Activated CD4-positive, alpha-beta T cell treated with anti-CD3 and anti-CD28 coated beads for 36 hours (primary cell): ENCODE measurements around the gene ARHGAP15. TPM values are rescaled to one million over a fixed set of nuclear protein-coding genes. Genes with fewer than 3 reads are reported as not detected.

Experiments
- ATAC-seq: fragments of 200-7000 bp; cut with Tn5 transposase; one replicate; pipeline ENCODE4 v1.10.0; 2021; ENCODE audit warnings: mild to moderate bottlenecking, moderate library complexity
- CTCF ChIA-PET: fragments of 350-600 bp; sonication (Branson Sonifier 250); formaldehyde crosslinking; loops from one replicate; lab custom pipeline; 2021; ENCODE audit warnings: antibody characterized with exemption; lab: Charles Lee
- POLR2A ChIA-PET: fragments of 350-600 bp; sonication (Branson Sonifier 250); formaldehyde crosslinking; loops from one replicate; lab custom pipeline; 2021; ENCODE audit warnings: antibody characterized with exemption, inconsistent platforms; lab: Charles Lee
- DNase-seq: peaks from one replicate; pipeline ENCODE4 v3.0.0-alpha.2; 2020
- H3K27ac Mint-ChIP-seq: one replicate; pipeline ENCODE4 v1.8.0; 2021; ENCODE audit warnings: mixed read lengths
- H3K27me3 Mint-ChIP-seq: one replicate; pipeline ENCODE4 v1.8.0; 2021; ENCODE audit warnings: mixed read lengths
- H3K36me3 Mint-ChIP-seq: one replicate; pipeline ENCODE4 v1.8.0; 2021; ENCODE audit warnings: low read depth, mixed read lengths
- H3K4me1 Mint-ChIP-seq: one replicate; pipeline ENCODE4 v1.8.0; 2021; ENCODE audit warnings: mixed read lengths
- H3K4me3 Mint-ChIP-seq: one replicate; pipeline ENCODE4 v1.8.0; 2021; ENCODE audit warnings: mild to moderate bottlenecking, moderate library complexity, mixed read lengths
- H3K9me3 Mint-ChIP-seq: one replicate; pipeline ENCODE4 v1.8.0; 2021; ENCODE audit warnings: low read depth, mixed read lengths
- intact Hi-C, 2 experiments: fragments of 100-400 bp; cut with DNase I in 1 of 2; cut with micrococcal nuclease in 1 of 2; formaldehyde crosslinking; loops; one replicate each; pipeline versions ENCODE4 v1.14.2 to v1.15.1; 2022 to 2024; cut with DNase I, micrococcal nuclease
- total RNA-seq, 2 experiments: library from RNA; stranded (reverse); gene quantifications; one replicate each; pipeline ENCODE4 v1.2.3, GENCODE V29; 2021

ARHGAP15 gene
- total RNA-seq, 2 experiments from 2014 or later, result 62.6 to 64.3 TPM

GRCh38 chr2:143155661-143156060, 26.4 kb downstream of the ARHGAP15 start:
- ChIA-PET POLR2A (no interaction called here), CTCF (interaction anchor here (0.7 to 1.2 kb wide), 12 partner anchors 11 to 313 kb away, joined by 3 to 6 read pairs (median 3); no protein-coding TSS in a partner anchor)
- no peak for ATAC-seq
- Mint-ChIP-seq H3K4me1 (peaks cover 82% of the 10 kb centered on the region), H3K27me3 (no peaks in the 10 kb centered on the region), H3K27ac (no peak overlapping the region), H3K36me3 (peaks cover 19% of the 10 kb centered on the region), H3K4me3 (no peak overlapping the region), H3K9me3 (no peaks in the 10 kb centered on the region)
- DNase-seq, result no peak
- intact Hi-C loops, result no loop called here

GRCh38 chr2:143157001-143157400, 27.8 kb downstream of the ARHGAP15 start:
- intact Hi-C loops, result no loop called here
- no peak for ATAC-seq
- H3K4me3 Mint-ChIP-seq, result no peak overlapping the region
- no peaks in the 10 kb centered on the region for H3K9me3 Mint-ChIP-seq
- peaks cover 82% of the 10 kb centered on the region for H3K4me1 Mint-ChIP-seq
- CTCF ChIA-PET, result interaction anchor here (0.6 to 7.0 kb wide), 7 partner anchors 9 to 666 kb away, joined by 4 to 107 read pairs (median 5); no protein-coding TSS in a partner anchor
- POLR2A ChIA-PET, result no interaction called here
- no peak for DNase-seq
- no peak overlapping the region for H3K27ac Mint-ChIP-seq
- no peaks in the 10 kb centered on the region for H3K27me3 Mint-ChIP-seq
- peaks cover 20% of the 10 kb centered on the region for H3K36me3 Mint-ChIP-seq

DNA sequence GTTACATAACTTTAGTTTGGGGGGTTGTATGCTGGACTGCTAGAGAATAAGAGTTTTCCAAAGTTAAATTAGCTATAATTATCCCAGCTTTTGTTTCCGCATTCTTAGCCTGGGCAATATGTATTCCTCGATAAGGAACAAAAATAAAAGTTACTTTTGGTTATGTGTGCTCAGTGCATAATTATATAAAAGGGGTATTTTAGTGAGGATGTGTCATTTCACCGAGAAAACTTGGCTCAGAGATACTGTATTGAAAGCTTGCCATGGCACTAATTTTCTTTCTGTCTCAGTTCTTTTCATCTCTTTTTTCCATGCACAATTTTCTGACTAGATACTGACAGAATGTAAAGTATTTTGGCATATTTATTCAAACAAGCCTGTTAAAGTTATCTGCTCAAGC, 28.2 kb downstream of the ARHGAP15 start:
- Mint-ChIP-seq H3K27me3 (no peaks in the 10 kb centered on the region), H3K27ac (peak overlapping the region; percentile 16), H3K4me3 (no peak overlapping the region), H3K4me1 (peaks cover 82% of the 10 kb centered on the region), H3K9me3 (no peaks in the 10 kb centered on the region), H3K36me3 (peaks cover 20% of the 10 kb centered on the region)
- ChIA-PET POLR2A (no interaction called here), CTCF (interaction anchor here (0.7 to 7.0 kb wide), 7 partner anchors 9 to 104 kb away, joined by 3 to 107 read pairs (median 5); no protein-coding TSS in a partner anchor)
- intact Hi-C loops, result no loop called here
- DNase-seq (no peak), ATAC-seq (peak; percentile 21)

GRCh38 chr2:143158098-143158497, 28.9 kb downstream of the ARHGAP15 start:
- Mint-ChIP-seq H3K27me3 (no peaks in the 10 kb centered on the region), H3K36me3 (peaks cover 20% of the 10 kb centered on the region), H3K4me3 (no peak overlapping the region), H3K4me1 (peaks cover 82% of the 10 kb centered on the region), H3K27ac (peak overlapping the region; percentile 37), H3K9me3 (no peaks in the 10 kb centered on the region)
- no peak for DNase-seq
- POLR2A ChIA-PET, result no interaction called here
- no peak for ATAC-seq
- intact Hi-C loops, result no loop called here
- CTCF ChIA-PET, result interaction anchor here (1.0 to 7.0 kb wide), 10 partner anchors 13 to 126 kb away, joined by 3 to 107 read pairs (median 4); partner anchors contain the start of gene ARHGAP15

GRCh38 chr2:143158551-143159485, 29.6 kb downstream of the ARHGAP15 start:
- DNase-seq (no peak), ATAC-seq (no peak)
- H3K9me3 Mint-ChIP-seq, result no peaks in the 10 kb centered on the region
- H3K4me3 Mint-ChIP-seq, result no peak overlapping the region
- intact Hi-C loops, result no loop called here
- peaks cover 25% of the 10 kb centered on the region for H3K36me3 Mint-ChIP-seq
- ChIA-PET POLR2A (no interaction called here), CTCF (interaction anchor here (0.6 to 7.0 kb wide), 14 partner anchors 12 to 127 kb away, joined by 3 to 125 read pairs (median 4); partner anchors contain the start of gene ARHGAP15)
- peaks cover 85% of the 10 kb centered on the region for H3K4me1 Mint-ChIP-seq
- peak overlapping the region; percentile 37 for H3K27ac Mint-ChIP-seq
- H3K27me3 Mint-ChIP-seq, result no peaks in the 10 kb centered on the region

DNA sequence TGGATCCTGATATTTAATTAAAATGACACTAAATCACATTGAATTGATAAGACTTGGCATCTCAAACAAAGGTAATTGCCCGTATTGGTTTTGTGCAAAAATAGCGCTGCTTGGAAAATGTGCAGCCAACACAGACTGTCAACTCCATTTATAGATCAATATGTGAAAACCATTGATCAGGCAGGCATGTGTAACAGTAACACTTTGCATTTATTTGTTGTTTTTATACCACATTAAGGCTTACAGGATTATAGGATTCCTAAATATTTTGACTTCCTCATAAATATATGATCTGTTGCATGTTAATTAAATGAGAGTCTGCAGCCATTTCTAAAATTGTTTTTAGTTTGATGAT, 30.2 kb downstream of the ARHGAP15 start:
- ChIA-PET CTCF (interaction anchor here (1.5 to 7.0 kb wide), 8 partner anchors 31 to 125 kb away, joined by 4 to 125 read pairs (median 14); no protein-coding TSS in a partner anchor), POLR2A (no interaction called here)
- Mint-ChIP-seq H3K9me3 (no peaks in the 10 kb centered on the region), H3K27me3 (no peaks in the 10 kb centered on the region), H3K4me3 (peak overlapping the region; percentile 5), H3K36me3 (peaks cover 26% of the 10 kb centered on the region), H3K27ac (peak overlapping the region; percentile 44), H3K4me1 (peaks cover 86% of the 10 kb centered on the region)
- ATAC-seq (no peak), DNase-seq (no peak)
- intact Hi-C loops, result no loop called here

DNA sequence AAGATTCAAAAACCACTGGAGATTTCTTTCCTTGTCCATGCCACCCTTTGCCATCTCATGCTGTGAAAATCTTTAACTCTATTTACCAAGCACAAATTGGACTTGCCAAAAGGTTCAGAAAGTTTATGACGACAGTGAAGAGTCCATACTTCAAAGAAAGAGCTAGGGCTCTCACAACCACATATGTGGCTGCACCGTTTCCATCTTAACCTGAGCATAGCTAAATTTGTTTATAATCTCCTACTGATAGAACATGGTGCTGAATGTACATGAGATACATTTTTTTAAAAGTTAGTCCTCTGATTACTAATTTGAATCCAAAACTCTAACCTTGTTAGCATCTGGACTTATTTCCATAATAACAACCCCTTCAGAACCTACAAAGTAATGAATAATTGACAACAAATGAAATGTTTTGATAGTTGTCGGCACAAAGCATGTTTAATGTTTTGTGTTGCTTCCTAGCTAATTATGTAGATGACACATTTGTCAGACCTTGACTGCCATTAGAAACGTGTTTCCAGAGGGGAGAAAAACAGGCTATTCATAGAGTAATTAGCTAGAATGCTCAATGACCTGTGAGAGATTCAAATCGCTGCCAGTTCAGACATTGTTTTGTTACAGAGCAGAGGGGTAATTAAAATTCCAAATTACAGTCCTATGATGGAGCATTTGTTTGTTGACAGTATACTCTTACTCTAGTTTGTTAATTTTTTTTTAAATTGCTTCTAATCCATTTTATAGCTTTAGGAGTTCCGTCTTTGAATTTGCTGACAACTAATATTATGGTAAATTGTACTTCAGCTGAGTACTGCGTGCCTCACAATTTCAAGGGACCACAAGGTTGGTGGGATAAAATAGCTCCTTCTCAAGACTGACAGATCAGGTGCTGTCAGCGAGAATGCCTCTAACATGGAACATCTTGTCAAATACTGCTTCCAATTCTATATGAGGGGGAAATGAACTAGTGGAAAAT, 31.8 kb downstream of the ARHGAP15 start:
- ChIA-PET POLR2A (no interaction called here), CTCF (interaction anchor here (0.7 to 7.0 kb wide), 39 partner anchors 8 to 198 kb away, joined by 3 to 125 read pairs (median 4); partner anchors contain the start of gene ARHGAP15)
- intact Hi-C loops, result loop anchor here (5.0 kb wide), 2 partner anchors 46 to 129 kb away; no protein-coding TSS in a partner anchor
- DNase-seq (no peak), ATAC-seq (no peak)
- Mint-ChIP-seq H3K27ac (peak overlapping the region; percentile 22), H3K9me3 (no peaks in the 10 kb centered on the region), H3K4me3 (no peak overlapping the region), H3K36me3 (peaks cover 21% of the 10 kb centered on the region), H3K4me1 (peaks cover 83% of the 10 kb centered on the region), H3K27me3 (no peaks in the 10 kb centered on the region)

DNA sequence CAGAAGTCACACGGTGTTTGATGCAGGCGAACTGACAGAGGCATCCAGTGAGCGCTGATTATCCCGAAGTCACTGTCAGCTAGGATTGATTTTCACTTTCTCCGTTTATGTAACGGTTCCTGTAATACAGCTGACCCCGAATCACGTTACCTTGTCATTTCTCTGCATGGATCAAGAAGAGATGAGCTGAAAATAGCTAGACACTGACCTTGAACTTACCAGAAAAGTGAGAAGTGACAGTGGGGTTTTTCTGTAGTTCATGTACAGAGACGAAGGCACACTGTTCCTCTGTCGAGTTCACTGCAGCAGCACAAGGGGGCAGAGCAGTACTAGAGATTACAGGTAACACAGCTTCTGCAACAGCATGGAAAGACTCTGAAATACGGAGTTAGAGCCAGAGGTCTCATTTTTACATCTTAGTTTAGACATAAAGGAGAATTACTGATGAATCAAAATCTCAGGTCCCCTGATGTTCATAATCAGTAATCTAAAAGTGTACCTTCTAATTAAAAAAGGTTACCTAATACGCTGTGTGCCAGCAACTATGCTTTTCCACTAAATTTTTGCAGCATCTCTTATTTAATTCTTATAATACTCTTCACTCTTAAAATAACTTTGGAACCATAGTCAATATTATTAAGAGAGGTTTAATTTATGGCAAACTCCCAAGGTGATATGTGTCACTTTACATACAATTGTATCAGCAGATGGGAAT, 33.1 kb downstream of the ARHGAP15 start:
- Mint-ChIP-seq H3K36me3 (peaks cover 21% of the 10 kb centered on the region), H3K4me3 (no peak overlapping the region), H3K9me3 (no peaks in the 10 kb centered on the region), H3K27me3 (no peaks in the 10 kb centered on the region), H3K27ac (peak overlapping the region; percentile 29), H3K4me1 (peaks cover 83% of the 10 kb centered on the region)
- intact Hi-C loops, result loop anchor here (1.0 to 5.0 kb wide), 5 partner anchors 45 to 130 kb away; no protein-coding TSS in a partner anchor
- ChIA-PET POLR2A (no interaction called here), CTCF (interaction anchor here (0.6 to 7.0 kb wide), 35 partner anchors 9 to 419 kb away, joined by 3 to 125 read pairs (median 4); partner anchors contain the start of gene ARHGAP15)
- DNase-seq, result peak; percentile 74
- peak; percentile 95 for ATAC-seq

DNA sequence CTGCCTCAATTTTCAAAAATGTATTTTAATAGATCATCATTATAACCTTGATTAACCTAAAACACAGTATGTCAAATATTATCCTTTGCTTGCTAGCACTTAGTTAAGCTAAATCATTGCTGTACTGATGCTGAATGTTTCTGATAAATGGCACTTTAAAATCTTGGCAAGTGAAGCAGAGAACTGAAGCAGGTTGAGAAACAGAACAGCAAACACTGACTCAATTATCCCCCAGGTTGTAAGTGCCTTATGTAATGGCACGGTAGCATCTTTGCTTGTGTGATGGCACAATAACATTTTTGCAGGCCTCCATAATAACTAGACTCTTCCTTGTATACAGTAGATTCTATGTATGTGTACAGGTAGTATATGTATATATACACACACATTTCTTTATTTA, 33.8 kb downstream of the ARHGAP15 start:
- peaks cover 83% of the 10 kb centered on the region for H3K4me1 Mint-ChIP-seq
- POLR2A ChIA-PET, result no interaction called here
- intact Hi-C loops, result loop anchor here (1.0 to 5.0 kb wide), 5 partner anchors 44 to 131 kb away; no protein-coding TSS in a partner anchor
- H3K36me3 Mint-ChIP-seq, result peaks cover 19% of the 10 kb centered on the region
- ATAC-seq, result no peak
- no peak for DNase-seq
- no peak overlapping the region for H3K27ac Mint-ChIP-seq
- no peaks in the 10 kb centered on the region for H3K9me3 Mint-ChIP-seq
- no peak overlapping the region for H3K4me3 Mint-ChIP-seq
- no peaks in the 10 kb centered on the region for H3K27me3 Mint-ChIP-seq
- CTCF ChIA-PET, result interaction anchor here (0.6 to 7.0 kb wide), 15 partner anchors 8 to 120 kb away, joined by 3 to 125 read pairs (median 13); partner anchors contain the start of gene ARHGAP15

GRCh38 chr2:143163499-143163898, 34.3 kb downstream of the ARHGAP15 start:
- ChIA-PET CTCF (interaction anchor here (0.6 to 7.0 kb wide), 10 partner anchors 10 to 120 kb away, joined by 3 to 125 read pairs (median 13); no protein-coding TSS in a partner anchor), POLR2A (no interaction called here)
- H3K4me1 Mint-ChIP-seq, result peaks cover 79% of the 10 kb centered on the region
- H3K4me3 Mint-ChIP-seq, result no peak overlapping the region
- intact Hi-C loops, result loop anchor here (2.0 to 5.0 kb wide), 3 partner anchors 44 to 131 kb away; no protein-coding TSS in a partner anchor
- no peaks in the 10 kb centered on the region for H3K9me3 Mint-ChIP-seq
- no peaks in the 10 kb centered on the region for H3K27me3 Mint-ChIP-seq
- peaks cover 18% of the 10 kb centered on the region for H3K36me3 Mint-ChIP-seq
- H3K27ac Mint-ChIP-seq, result no peak overlapping the region
- ATAC-seq, result no peak
- DNase-seq, result no peak
